Embryonic facial prominence (tissue), 1 donor: ENCODE measurements around the gene ZMYM2.
A peak's percentile ranks its signal among the peaks of the same experiment; 100 is the strongest.

ENCODE experiments used
- DNase-seq: peaks from one replicate; pipeline ENCODE4 v3.0.0-alpha.2; 2016; ENCODE audit errors: extremely low spot score

Gene ZMYM2

DNA sequence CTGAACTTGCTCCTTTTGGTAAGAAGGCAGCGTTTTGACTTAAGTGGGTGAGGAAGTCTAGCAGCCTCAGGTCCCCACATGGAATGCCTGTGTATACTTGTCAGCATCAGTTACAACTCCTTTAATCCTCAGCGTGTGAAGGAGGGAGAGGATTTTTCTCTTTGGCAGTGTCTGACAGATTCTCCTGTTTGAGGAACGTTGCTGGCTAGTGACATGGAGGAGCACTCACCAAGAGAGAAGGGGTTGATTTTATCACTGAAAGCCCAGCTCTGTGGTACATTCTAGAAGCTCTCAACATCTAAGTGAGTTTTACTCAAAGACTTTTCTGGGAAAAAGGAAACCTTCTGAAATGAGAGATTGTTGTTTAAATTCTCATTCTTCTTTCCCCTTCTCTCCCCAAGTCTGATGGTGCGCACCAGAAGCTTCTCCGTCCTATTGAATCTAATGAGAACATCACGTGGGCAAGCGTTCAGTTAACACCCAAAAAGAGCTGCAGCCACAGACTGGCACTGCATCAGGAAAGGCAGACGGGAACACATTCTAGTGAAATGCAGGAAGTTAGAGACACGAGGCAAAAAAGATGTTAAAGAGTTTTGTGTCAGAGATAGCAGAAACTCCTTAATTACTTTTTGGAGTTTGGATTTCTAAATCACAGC lies 144.1 kb downstream of the ZMYM2 start:
- DNase-seq, result no peak

DNA sequence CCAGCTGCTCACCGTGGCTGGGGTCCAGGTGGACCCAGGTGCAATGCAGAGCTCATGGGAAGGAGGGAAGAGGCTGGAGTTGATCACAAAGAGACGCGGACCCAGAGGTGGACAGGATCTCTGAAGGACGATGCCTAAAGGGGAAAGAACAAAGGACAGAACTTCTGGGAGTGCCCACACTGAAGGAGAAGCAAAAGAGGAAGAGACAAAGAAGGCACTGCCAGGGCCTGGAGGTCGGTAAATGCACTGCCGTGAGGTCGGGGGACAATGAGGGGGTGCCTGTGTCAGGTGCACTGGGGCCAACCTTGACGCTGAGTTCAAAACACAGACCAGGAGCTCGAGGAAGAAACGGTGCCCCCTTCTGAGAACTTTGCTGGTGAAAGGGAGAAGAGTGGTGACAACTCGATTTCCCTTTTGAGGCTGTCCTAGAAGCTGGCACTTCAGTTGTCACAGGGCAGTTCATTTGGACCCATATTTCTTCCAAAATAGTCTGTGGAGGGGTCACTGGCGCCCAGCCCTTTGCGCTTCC lies 146.7 kb downstream of the ZMYM2 start:
- DNase-seq, result no peak

DNA sequence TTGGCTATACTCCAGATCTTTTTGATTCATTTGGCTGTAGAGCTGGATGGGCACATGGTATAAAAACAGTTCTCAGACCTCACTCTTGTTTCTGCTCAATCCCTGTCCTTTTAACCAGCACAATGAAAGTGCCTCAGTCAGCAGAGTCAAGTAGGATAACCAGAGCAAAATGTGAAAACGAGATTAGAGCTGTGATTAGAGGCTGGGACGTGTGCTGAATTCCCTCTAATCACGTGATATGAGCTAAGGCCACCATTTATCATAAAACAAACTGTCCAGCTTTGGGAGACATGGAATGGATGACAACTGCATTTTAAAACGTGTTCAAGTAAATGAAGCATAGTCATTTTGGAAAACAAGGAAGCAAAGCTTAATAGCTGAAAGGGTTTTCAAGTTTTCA lies 148.2 kb downstream of the ZMYM2 start:
- DNase-seq, result no peak

DNA sequence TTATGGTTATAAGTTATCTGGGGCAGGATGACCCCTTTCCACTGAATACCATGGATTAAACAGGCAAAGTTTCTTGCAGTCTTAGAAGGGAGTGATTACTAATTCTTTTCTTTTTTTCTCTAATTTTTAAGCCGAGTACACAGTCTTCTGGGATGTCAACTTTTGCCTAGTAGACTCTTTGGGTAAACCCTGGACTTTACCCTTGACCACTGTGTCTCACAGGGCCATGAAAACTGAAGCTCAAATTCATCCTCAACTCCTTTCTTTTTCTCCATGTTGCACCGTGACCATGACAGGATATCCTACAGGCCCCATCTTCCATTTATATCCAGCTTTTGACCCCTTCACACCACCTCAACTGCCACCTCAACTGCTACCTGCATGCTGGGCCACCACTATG lies 150.5 kb downstream of the ZMYM2 start:
- DNase-seq, result no peak

DNA sequence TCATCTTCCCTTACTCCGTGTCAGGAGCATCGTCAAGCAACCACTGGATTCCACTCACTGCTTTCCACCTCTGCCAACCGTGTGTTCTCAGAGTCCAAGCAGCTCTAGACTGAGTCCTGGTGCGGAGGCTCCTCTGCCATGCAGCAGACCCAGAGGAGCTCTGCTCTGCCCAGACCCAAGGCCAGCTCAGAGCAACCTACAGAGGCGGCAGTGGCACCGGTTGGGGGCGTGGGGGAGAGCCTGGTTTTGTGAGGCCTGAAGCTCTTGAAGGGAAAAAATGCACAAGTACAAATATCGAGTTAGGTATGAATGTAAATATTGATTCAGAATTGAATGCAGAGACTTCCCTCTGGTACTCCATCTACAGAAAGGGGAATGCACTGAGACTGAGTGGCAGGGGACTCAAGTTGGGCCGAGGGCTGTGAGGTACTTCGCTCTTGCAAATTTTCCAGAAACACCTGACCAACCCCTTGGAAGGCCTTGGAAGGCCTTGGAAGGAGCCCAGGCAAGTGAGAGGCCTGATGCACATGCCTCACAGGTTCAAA lies 155.6 kb downstream of the ZMYM2 start:
- DNase-seq, result no peak

DNA sequence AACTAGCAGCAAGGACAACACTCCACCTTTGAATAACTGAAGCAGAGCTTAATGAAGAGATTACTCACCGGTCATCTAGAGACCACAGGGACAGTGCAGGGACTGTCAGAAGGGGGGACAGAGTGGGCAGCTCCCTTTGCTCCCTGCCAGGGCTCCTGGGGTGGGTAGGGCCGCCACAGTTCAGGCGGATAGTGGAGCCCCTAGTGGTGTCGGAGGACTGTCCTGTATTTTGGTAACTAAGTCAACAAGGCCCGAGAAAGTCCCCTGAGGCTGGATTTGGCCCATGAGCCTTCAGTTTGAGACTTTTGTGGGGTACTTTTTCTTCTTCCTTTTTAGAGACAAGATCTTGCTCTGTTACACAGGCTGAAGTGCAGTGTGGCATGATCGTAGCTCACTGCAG lies 157.7 kb downstream of the ZMYM2 start:
- DNase-seq, result no peak

DNA sequence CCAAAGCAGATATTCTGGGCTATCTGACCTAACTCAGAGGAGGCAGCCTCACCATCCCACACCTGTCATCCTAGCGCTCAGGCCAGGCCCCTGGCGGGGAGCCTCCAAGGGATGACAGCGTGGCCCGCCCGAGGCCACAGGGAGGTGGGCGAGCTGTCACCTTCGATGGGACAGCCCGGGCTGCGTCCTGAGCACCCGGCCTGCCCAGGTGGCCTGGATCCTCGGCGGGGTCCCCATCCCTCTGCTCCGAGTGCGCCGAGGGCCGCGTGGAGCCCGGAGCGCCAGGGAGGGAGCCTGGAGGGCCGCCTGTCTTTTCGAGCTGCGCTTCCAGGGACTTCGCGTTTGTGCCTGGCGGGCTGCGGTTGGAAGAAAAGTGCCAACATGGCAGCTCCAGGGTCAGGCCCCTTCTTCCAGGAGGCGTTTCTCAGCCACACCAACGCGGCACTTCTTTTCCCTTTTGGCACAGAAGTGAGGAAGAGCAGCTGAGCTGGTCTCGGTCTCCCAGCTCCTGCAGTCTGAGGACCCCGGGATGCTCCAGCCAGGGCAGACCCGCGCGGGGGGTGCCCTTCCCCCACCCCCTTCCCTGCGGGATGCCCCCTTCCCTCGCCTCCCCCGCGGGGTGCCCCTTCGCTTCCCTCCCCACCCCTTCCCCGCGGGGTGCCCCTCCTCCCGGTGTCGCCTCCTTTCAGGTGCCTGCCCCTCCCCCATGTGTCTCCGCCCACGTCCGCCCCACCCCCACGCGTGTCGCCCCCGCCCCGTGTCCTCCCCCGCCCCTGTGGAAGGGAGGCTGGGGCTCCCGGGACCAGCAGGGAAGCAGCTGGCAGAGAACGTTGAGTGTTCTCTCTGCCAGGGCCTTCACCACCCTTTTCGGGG lies 160.0 kb downstream of the ZMYM2 start:
- DNase-seq, result peak; percentile 21

DNA sequence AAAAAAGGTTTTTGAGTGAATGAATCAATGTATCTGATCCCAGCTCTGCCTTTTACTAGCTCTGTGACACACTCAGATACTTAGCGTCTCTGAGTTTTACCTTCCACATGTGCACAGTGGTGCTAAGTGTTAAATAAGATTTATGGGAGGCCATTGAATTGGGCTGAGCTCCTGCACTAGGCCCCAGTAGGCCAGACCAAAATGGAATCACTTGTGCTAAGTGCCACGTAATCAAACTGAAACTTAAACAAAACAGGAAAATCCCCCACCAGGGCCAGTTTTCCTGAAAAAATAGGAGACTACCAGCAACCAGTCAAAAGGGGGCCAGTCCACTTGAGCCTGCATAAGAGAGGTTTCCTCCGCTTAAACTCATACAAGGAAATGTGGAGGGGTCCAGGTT lies 161.4 kb downstream of the ZMYM2 start:
- no peak for DNase-seq

DNA sequence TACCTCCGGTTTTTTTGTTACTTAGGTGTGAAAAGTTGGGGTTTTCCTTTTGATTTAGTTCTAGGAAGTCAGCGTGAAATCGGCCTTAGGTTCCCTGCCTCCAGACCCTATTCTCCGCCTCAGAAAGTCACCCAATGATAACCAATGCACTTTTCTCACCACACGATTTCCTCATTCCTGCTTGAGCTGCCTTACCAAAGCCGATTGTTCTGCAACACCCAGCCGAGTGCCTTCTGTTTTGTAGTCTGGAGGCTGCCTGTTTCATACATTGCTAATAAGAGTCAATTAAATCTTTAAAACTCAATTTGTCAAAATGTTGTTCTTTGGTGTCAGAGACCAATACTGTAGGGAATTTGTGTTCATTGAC lies 162.6 kb downstream of the ZMYM2 start:
- no peak for DNase-seq

DNA sequence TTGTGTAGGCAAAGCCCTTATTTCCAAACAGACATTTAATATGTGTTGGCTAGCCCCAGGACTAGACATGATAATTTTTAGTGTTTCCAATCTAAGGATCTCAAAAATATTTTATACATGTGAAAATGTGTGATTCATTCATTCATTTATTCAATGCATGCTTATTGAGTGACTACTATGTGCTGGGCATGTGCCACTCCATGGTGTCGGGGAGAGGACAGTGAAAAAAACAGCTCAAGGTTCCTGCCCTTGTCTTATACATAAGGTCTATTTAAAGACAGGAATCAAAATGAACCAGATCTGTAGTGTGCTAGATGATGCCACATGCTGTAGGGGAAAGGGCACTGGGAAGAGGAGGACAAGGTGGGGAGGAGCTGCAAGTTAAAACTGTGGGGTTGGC lies 165.8 kb downstream of the ZMYM2 start:
- no peak for DNase-seq

DNA sequence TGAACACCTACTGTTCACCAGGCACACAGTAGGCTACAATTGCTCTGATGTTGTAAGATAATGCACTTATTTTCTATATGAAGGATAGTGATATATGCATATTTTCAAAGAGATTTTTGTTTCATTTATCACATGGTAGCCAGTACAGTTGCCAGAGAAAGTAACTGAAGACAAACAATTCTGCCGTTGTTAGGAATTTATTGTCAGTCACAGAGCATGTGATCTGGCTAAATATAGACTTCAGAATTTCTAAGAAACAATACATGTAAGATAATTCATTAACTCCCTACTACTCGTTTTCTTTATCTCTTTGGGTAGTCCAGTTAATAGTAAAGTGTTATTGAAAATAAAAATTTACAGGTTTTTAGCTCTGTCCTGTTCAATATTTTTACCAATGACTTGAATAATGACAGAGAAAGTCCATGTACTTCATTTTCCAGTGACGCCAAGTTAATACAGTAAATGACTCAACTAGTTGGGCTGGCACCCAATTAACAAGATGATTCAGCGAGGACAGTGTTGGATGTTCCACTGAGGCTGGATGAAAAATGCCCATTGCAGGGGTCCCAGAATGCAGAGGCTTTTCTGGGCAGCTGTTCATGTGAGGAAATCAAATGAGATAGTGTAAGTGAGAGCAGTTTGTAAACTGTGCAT lies 166.7 kb downstream of the ZMYM2 start:
- DNase-seq, result no peak

DNA sequence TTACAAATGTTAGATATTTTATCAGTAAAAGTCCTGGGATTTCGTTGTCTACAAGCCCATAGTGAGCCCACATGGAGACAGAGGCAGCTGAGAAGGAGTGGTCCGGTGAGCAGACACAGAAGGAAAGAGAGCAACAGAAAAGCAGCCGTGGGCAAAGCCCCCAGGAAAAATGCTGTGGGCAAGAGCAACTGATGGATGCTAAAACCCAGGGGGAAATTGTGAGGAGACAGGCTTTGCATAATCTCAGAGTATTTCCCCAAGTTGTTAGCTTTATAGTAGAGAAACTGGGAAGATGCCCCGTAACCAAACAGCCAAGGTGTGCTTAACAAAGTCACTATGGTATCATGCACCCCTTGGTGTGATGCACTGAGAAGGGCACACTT lies 167.2 kb downstream of the ZMYM2 start:
- no peak for DNase-seq

DNA sequence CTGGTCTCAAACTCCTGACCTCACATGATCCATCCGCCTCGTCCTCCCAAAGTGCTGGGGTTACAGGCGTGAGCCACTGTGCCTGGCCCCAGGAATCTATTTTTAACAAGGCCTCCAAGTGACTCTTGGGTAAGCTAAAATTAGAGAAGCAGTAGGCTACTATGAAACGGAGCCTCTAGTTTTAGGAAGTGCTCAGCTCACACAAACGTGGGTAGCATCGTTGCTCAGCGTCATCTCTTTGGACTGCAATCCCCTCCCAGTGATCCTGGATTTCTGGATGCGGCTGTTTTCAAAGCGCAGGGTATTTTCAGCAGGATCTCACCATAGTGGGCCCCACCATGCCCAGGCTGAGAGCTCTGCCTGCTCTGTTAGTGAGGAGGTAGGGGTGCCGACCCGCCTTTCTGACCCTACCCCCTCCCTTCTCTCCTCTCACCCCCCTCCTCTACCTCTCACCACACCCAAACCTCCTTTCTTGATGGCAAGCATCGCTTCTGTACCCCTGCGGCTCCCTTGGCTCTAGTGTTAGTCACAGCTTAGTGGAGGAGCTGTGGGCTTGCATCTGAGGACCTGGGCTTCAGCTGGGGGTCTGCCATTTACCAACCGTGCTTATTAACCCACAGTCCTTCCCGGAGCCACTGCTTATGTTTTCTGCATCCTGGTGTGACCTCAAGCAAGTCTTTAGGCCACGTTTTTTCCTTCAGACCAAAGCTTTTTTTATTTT lies 168.2 kb downstream of the ZMYM2 start:
- no peak for DNase-seq

DNA sequence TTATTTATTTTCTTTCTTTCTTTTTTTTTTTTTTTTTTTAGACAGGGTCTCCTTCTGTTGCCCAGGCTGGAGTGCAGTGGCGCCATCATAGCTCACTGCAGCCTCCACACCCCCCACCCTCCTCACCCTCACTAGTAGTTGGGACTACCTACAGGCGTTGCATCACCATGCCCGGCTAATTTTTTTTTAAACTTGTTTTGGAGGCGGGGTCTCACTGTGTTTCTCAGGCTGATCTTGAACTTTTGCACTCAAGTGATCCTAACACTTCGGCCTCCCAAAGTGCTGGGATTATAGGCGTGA lies 168.7 kb downstream of the ZMYM2 start:
- no peak for DNase-seq

DNA sequence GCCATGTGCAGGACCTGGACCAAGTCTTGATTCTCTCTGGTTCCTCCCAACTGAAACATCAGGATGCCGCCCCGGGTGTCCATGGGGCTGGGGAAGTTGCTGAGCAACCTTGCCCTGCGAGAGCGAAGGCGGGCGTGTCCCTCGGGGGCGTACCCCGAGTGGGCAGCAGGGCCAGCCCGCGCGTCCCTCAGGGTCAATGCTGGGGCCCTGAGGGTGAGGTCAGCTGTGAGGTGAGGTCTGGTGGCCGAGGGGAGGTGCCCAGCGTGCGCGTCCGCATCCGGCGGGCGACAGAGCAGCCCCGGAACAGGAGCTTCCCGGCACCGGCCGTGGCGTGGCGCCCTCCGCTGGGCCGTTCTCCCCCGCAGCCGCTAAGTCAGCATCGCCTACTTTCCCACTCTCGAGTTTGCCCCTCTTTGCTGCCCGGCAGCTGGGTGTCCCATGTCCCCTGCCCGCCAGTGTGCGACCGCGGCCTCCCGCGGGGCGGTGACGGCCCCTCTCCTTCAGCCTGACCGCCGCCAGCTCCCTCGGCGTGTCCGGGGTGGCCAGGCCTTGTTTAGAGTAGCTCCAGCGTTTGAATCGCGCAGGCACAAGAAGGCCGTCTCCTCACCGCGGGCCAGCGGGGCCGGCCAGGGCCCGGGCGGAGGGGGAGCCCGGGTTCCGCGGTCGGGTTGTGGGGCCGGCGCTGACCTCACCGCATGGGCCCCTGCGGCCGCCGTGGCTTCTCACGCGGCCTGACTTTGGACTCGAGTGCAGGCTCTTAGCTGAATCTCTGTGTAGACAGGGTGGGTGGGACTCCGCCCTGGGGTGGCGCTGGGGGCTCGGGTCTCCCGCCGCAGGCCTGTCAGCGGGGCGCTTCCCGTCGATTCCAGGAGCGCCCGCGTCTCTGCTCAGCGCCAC lies 169.3 kb downstream of the ZMYM2 start:
- no peak for DNase-seq

DNA sequence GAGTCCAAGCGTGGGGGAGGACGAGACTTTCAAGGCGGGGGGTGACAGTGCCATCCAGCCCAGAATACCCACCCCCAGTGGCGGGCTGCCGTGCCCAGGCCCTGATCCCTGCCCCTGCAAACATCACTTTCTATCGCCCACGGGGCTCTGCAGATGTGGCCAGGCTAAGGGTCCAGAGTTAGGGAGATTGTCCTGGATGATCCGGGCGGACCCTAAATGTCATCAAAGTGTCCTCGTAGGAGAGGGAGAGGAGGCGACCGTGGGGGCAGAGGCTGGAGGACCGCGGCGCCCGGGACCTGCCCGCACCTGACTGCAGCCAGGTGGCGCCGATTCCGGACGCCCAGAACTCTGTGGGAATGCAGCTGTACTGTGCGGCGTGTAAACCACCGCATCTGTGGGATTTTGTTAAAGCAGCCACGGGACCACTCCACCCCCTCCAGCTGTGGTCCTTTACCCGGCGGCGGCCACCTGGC lies 170.0 kb downstream of the ZMYM2 start:
- no peak for DNase-seq

DNA sequence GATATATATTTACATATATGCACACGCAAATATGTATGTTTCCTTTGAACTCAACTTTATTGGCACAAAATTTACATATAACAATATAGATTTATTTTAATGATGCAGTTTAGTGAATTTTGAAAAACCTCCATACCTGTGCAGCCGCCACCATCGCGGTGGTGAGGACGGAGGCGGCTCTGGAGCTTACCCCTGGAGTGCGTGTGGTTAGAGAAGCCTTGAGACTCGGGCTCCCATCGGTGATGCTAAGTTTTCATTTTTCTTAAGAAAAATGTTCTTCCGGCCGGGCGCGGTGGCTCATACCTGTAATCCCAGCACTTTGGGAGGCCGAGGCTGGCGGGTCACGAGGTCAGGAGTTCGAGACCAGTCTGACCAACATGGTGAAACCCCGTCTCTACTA lies 170.5 kb downstream of the ZMYM2 start:
- DNase-seq, result no peak

DNA sequence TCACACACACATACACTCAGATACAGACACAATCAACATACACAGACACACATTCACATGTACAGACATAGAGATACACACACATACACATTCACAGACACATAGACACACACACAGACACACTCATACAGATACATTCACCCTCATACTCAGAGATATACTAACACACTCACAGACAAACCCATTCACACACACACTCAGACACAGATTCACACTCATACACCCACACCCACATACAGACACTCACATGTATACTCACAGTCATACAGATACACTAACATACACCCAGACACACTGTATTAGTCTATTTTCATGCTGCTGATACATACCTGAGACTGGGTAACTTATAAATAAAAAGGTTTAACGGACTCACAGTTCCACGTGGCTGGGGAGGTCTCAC lies 171.5 kb downstream of the ZMYM2 start:
- DNase-seq, result no peak

DNA sequence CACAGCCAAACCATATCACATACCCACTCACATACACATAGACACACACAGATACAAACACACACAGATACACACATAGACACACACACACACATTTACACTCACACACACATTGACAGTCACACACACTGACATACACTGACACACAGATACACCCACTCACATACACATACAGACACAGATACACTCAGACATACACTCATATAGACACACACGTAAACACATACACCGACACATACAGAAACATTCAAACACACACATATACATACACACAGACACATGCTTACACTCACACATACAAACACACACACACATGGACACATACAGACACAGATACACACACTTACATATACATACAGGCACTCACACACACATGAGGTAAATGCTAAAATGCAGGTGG lies 172.1 kb downstream of the ZMYM2 start:
- no peak for DNase-seq

DNA sequence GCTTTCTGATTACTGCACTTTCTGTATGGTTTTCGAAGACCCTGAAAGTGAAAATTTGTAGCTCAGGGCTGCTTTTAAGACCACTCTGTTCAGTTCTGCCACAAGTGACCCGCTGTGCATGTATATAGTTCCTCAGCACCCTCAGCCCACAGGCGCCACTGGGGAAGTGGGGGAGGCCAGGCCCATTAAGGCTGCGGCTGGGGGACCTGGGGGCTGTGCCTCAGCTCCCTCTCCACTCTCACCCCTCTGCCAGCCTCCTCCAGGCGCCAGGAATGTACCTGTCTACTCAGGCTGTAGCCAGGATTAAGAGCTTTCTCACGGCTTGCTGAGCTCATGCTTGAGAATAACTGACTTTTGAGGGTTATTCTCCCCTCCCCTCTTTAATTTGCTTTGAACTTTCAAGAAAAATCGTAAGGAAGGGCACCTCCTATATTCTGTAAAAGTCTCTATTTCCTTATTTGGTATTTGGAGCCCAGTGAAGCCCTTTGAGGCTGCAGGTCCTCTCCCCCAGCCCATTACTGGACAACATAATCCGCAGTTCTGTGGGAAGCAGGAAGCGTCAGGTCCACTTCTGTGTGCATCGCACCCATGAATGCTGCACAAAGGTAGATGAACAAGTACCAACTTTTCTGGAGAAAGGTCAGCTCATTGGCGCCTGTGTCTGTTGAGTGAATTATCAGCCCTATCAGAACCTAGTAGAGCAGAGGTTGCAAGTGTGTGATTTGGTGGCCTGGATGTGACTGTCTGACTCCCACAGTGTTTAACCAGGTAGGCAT lies 172.7 kb downstream of the ZMYM2 start:
- DNase-seq, result no peak
